ENCODE results near the gene CHRDL2.

GRCh38 chr11:74677131-74677530 lies 54.1 kb downstream of the CHRDL2 start:
- no peak for TF ChIP-seq CTCF (IDR thresholded peaks at IDR 0.05)
- no peak for TF ChIP-seq POLR2A (IDR thresholded peaks at IDR 0.05)
- TF ChIP-seq POLR2AphosphoS5 (IDR thresholded peaks at IDR 0.05), result no peak
